Astrocyte (in vitro differentiated cells and primary cell): ENCODE results near the gene DAB2. TPM values are rescaled to one million over a fixed set of nuclear protein-coding genes. Genes with fewer than 3 reads are reported as not detected.

Experiments used
- DNase-seq: peaks from one replicate; pipeline ENCODE4 v3.0.0-alpha.2; 2010; ENCODE audit warnings: low read depth
- FAIRE-seq: peaks from 2 replicates; lab custom pipeline; 2011; peaks lifted over from hg19 to GRCh38; lab: Jason Lieb, UNC
- H2AFZ ChIP-seq: 2 replicates; pipeline ENCODE4 v1.6.0; 2012; ENCODE audit warnings: low read depth, low read length, inconsistent platforms
- H3K27ac ChIP-seq: 2 replicates; pipeline ENCODE4 v1.5.1; 2011; ENCODE audit warnings: low read depth, low read length, inconsistent platforms
- H3K27me3 ChIP-seq: 2 replicates; pipeline ENCODE4 v1.6.0; 2011; ENCODE audit warnings: low read length, inconsistent platforms; ENCODE audit not compliant: insufficient read depth
- H3K36me3 ChIP-seq: 2 replicates; pipeline ENCODE4 v1.5.1; 2011; ENCODE audit warnings: low read length, inconsistent platforms; ENCODE audit not compliant: insufficient read depth
- H3K4me1 ChIP-seq: 2 replicates; pipeline ENCODE4 v1.5.1; 2011; ENCODE audit warnings: low read length, inconsistent platforms; ENCODE audit not compliant: insufficient read depth
- H3K4me2 ChIP-seq: 2 replicates; pipeline ENCODE4 v1.6.0; 2012; ENCODE audit warnings: low read length, inconsistent platforms
- H3K4me3 ChIP-seq: 2 replicates; pipeline ENCODE4 v1.5.1; 2011; ENCODE audit warnings: low read depth, mild to moderate bottlenecking, low read length, inconsistent platforms; ENCODE audit not compliant: insufficient read depth
- H3K79me2 ChIP-seq: 2 replicates; pipeline ENCODE4 v1.6.0; 2012; ENCODE audit warnings: mild to moderate bottlenecking, low read length, inconsistent platforms; ENCODE audit not compliant: insufficient read depth
- H3K9ac ChIP-seq: 2 replicates; pipeline ENCODE4 v1.6.0; 2012; ENCODE audit warnings: mild to moderate bottlenecking, low read length, inconsistent platforms
- H3K9me3 ChIP-seq: 2 replicates; pipeline ENCODE4 v1.5.1; 2012; ENCODE audit warnings: low read depth, mild to moderate bottlenecking, low read length, inconsistent platforms; ENCODE audit not compliant: insufficient read depth
- H4K20me1 ChIP-seq: 2 replicates; pipeline ENCODE4 v1.6.0; 2012; ENCODE audit warnings: low read length, inconsistent platforms; ENCODE audit not compliant: insufficient read depth
- H3K27ac Mint-ChIP-seq: one replicate; pipeline ENCODE4 v1.8.0; 2021; ENCODE audit warnings: mild to moderate bottlenecking, mixed read lengths; ENCODE audit not compliant: unreplicated experiment
- H3K27me3 Mint-ChIP-seq: one replicate; pipeline ENCODE4 v1.8.0; 2021; ENCODE audit warnings: low read depth, mixed read lengths; ENCODE audit not compliant: unreplicated experiment
- H3K36me3 Mint-ChIP-seq: one replicate; pipeline ENCODE4 v1.8.0; 2021; ENCODE audit warnings: low read depth, mixed read lengths; ENCODE audit not compliant: unreplicated experiment
- H3K4me1 Mint-ChIP-seq: one replicate; pipeline ENCODE4 v1.8.0; 2021; ENCODE audit warnings: low read depth, mixed read lengths; ENCODE audit not compliant: unreplicated experiment
- H3K4me3 Mint-ChIP-seq: one replicate; pipeline ENCODE4 v1.8.0; 2021; ENCODE audit warnings: mild to moderate bottlenecking, moderate library complexity, mixed read lengths; ENCODE audit not compliant: unreplicated experiment
- H3K9me3 Mint-ChIP-seq: one replicate; pipeline ENCODE4 v1.8.0; 2021; ENCODE audit warnings: mild to moderate bottlenecking, mixed read lengths; ENCODE audit not compliant: unreplicated experiment
- CTCF ChIP-seq: IDR thresholded peaks from 2 replicates; pipeline ENCODE4 v1.5.1; 2011; ENCODE audit warnings: low read depth, mild to moderate bottlenecking, inconsistent platforms, low read length, moderate library complexity; ENCODE audit not compliant: insufficient read depth
- EZH2 ChIP-seq: IDR thresholded peaks from 2 replicates; pipeline ENCODE4 v1.6.1; 2012; ENCODE audit warnings: mild to moderate bottlenecking, low read length, inconsistent platforms; ENCODE audit not compliant: insufficient read depth
- total RNA-seq: library from RNA; stranded (reverse); gene quantifications from 2 replicates; pipeline ENCODE4 v1.2.1, GENCODE V29; 2021

DAB2 gene
- total RNA-seq, 1 donor from 2014 or later, result 84.5 TPM

GRCh38 chr5:39360471-39361111 is 64.2 kb downstream of the DAB2 start:
- H3K9ac ChIP-seq, result no peak overlapping the region
- peaks cover 2% of the 10 kb centered on the region for H3K9me3 ChIP-seq
- no peaks in the 10 kb centered on the region for H3K27me3 Mint-ChIP-seq
- no peak overlapping the region for H2AFZ ChIP-seq
- TF ChIP-seq CTCF (no peak), EZH2 (no peak)
- no peak overlapping the region for H3K4me3 Mint-ChIP-seq
- no peaks in the 10 kb centered on the region for H4K20me1 ChIP-seq
- DNase-seq (peak; percentile 32), FAIRE-seq (no peak)
- H3K79me2 ChIP-seq, result no peaks in the 10 kb centered on the region
- no peak overlapping the region for H3K4me3 ChIP-seq
- H3K4me1 ChIP-seq, result no peaks in the 10 kb centered on the region
- peaks cover 3% of the 10 kb centered on the region for H3K9me3 Mint-ChIP-seq
- H3K36me3 Mint-ChIP-seq, result no peaks in the 10 kb centered on the region
- no peaks in the 10 kb centered on the region for H3K4me1 Mint-ChIP-seq
- peak overlapping the region; percentile 32 for H3K4me2 ChIP-seq
- H3K36me3 ChIP-seq, result no peaks in the 10 kb centered on the region
- peak overlapping the region; percentile 65 for H3K27ac ChIP-seq
- no peaks in the 10 kb centered on the region for H3K27me3 ChIP-seq
- no peak overlapping the region for H3K27ac Mint-ChIP-seq

DNA sequence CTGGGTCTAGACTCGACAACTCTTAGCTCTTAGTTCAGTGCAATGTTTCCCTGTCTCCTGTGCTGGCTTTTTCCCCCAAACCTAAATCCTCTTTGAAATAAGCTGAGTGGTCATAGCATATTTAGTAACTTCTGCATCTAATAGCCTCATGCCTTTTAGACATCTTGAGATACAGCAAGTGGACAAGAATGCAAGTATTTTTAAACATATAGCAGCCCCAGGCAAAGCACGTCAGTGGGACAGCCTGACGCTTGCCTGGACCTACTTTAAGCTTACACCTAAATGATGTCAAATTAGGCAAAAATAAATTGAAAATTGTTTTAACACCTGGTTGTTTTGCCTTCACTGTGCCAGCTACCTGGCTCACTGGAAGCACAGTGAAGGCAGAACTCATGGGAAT is 68.5 kb downstream of the DAB2 start:
- FAIRE-seq, result no peak
- Histone ChIP-seq H3K27me3 (peaks cover 2% of the 10 kb centered on the region), H3K4me2 (no peak overlapping the region), H3K36me3 (no peaks in the 10 kb centered on the region), H3K9ac (no peak overlapping the region), H3K9me3 (peaks cover 2% of the 10 kb centered on the region), H3K4me3 (no peak overlapping the region), H4K20me1 (no peaks in the 10 kb centered on the region), H3K27ac (no peak overlapping the region), H3K4me1 (no peaks in the 10 kb centered on the region), H2AFZ (no peak overlapping the region), H3K79me2 (no peaks in the 10 kb centered on the region)
- Mint-ChIP-seq H3K9me3 (peaks cover 8% of the 10 kb centered on the region), H3K36me3 (no peaks in the 10 kb centered on the region), H3K4me1 (no peaks in the 10 kb centered on the region), H3K4me3 (no peak overlapping the region), H3K27me3 (no peaks in the 10 kb centered on the region), H3K27ac (no peak overlapping the region)
- TF ChIP-seq EZH2 (no peak), CTCF (no peak)
- no peak for DNase-seq

DNA sequence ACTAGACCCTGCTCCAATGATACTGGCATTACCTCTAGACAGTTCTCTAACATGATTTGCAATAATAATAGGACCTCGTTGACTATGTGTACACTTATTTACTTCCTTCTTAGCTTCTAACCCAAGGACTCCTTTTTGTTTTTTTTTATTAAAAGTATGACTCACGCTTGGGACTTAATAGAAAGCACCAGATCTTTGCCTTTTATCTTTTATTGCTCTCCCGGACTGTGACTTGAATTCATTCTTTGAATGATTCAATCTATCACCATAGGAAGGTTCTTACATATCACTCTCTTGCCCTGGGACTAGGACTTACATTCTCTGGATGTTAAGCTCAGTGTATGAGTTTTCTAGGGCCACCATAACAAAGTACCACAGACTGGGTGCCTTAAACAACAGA is 69.5 kb downstream of the DAB2 start:
- H3K79me2 ChIP-seq, result no peaks in the 10 kb centered on the region
- H3K27me3 ChIP-seq, result peaks cover 2% of the 10 kb centered on the region
- FAIRE-seq (no peak), DNase-seq (no peak)
- Mint-ChIP-seq H3K27me3 (no peaks in the 10 kb centered on the region), H3K4me1 (no peaks in the 10 kb centered on the region), H3K4me3 (no peak overlapping the region), H3K9me3 (peaks cover 11% of the 10 kb centered on the region), H3K36me3 (no peaks in the 10 kb centered on the region), H3K27ac (no peak overlapping the region)
- no peak overlapping the region for H3K4me3 ChIP-seq
- H3K9ac ChIP-seq, result no peak overlapping the region
- H4K20me1 ChIP-seq, result no peaks in the 10 kb centered on the region
- no peaks in the 10 kb centered on the region for H3K36me3 ChIP-seq
- H3K4me2 ChIP-seq, result no peak overlapping the region
- no peak overlapping the region for H3K27ac ChIP-seq
- TF ChIP-seq CTCF, result no peak
- no peak for TF ChIP-seq EZH2
- peaks cover 2% of the 10 kb centered on the region for H3K9me3 ChIP-seq
- H3K4me1 ChIP-seq, result no peaks in the 10 kb centered on the region
- no peak overlapping the region for H2AFZ ChIP-seq
